OCI-LY3 (cell line): Measurements from ENCODE around the gene GRIN2A.

Source experiments
- H2AFZ ChIP-seq: fragments of 200-600, 300-600 bp; shearing (Covaris generic); 2 replicates; pipeline ENCODE4 v1.6.0; 2014; ENCODE audit warnings: antibody characterized with exemption, low read depth, low read length
- H3K27ac ChIP-seq: fragments of 200-600, 300-600 bp; sonication (generic); 2 replicates; pipeline ENCODE4 v1.5.1; 2014; ENCODE audit warnings: mild to moderate bottlenecking, low read length, moderate library complexity, mixed read lengths
- H3K27me3 ChIP-seq: fragments of 200-600, 300-600 bp; sonication (generic); 2 replicates; pipeline ENCODE4 v1.6.1; 2014; ENCODE audit warnings: low read depth, low read length, mixed read lengths
- H3K36me3 ChIP-seq: fragments of 200-600, 300-600 bp; sonication (generic); replicated peaks from 2 replicates; pipeline ENCODE3; 2014; ENCODE audit warnings: low read depth, low read length, mixed read lengths
- H3K4me1 ChIP-seq: fragments of 300-600, 200-600 bp; sonication (generic); 2 replicates; pipeline ENCODE4 v1.6.1; 2014; ENCODE audit warnings: low read length, mixed read lengths
- H3K4me2 ChIP-seq: fragments of 200-600, 300-600 bp; sonication (generic); 2 replicates; pipeline ENCODE4 v1.6.1; 2014; ENCODE audit warnings: low read length, mixed read lengths
- H3K4me3 ChIP-seq: fragments of 300-600, 200-600 bp; sonication (generic); 2 replicates; pipeline ENCODE4 v1.5.1; 2014; ENCODE audit warnings: antibody characterized with exemption, mild to moderate bottlenecking, low read length, moderate library complexity
- H3K79me2 ChIP-seq: fragments of 300-600, 200-600 bp; shearing (Covaris generic); 2 replicates; pipeline ENCODE4 v1.6.1; 2014; ENCODE audit warnings: mild to moderate bottlenecking, low read length, mixed read lengths
- H3K9ac ChIP-seq: fragments of 300-600, 200-600 bp; shearing (Covaris generic); 2 replicates; pipeline ENCODE4 v1.6.0; 2014; ENCODE audit warnings: mild to moderate bottlenecking, low read length, moderate library complexity
- H3K9me3 ChIP-seq: fragments of 200-600, 300-600 bp; shearing (Covaris generic); 2 replicates; pipeline ENCODE4 v1.6.1; 2014; ENCODE audit warnings: low read length, mixed read lengths; ENCODE audit not compliant: insufficient read depth
- H4K20me1 ChIP-seq: fragments of 200-600, 300-600 bp; sonication (generic); 2 replicates; pipeline ENCODE4 v1.6.1; 2016; ENCODE audit warnings: low read length, mixed read lengths; ENCODE audit not compliant: insufficient read depth
- CTCF ChIP-seq: fragments of 200-600, 300-600 bp; sonication (generic); IDR thresholded peaks from 2 replicates; pipeline ENCODE4 v1.5.1; 2014; ENCODE audit warnings: antibody characterized with exemption, low read length, low read depth
- EZH2phosphoT487 ChIP-seq: fragments of 200-600 bp; shearing (Covaris generic); IDR thresholded peaks from 2 replicates; pipeline ENCODE4 v1.6.1; 2018; ENCODE audit warnings: antibody characterized with exemption, mixed run types, low read depth

The GRIN2A gene

GRCh38 chr16:9970244-9970643, 212.0 kb downstream of the GRIN2A start:
- no peak overlapping the region for H3K27ac ChIP-seq
- H3K36me3 ChIP-seq = no peaks in the 10 kb centered on the region
- no peak overlapping the region for H3K4me3 ChIP-seq
- H3K27me3 ChIP-seq = no peaks in the 10 kb centered on the region
- H3K79me2 ChIP-seq = no peaks in the 10 kb centered on the region
- TF ChIP-seq CTCF (no peak), EZH2phosphoT487 (no peak)
- no peaks in the 10 kb centered on the region for H4K20me1 ChIP-seq
- no peak overlapping the region for H3K4me2 ChIP-seq
- H2AFZ ChIP-seq = no peak overlapping the region
- no peaks in the 10 kb centered on the region for H3K9me3 ChIP-seq
- H3K9ac ChIP-seq = no peak overlapping the region
- peaks cover 18% of the 10 kb centered on the region for H3K4me1 ChIP-seq

DNA sequence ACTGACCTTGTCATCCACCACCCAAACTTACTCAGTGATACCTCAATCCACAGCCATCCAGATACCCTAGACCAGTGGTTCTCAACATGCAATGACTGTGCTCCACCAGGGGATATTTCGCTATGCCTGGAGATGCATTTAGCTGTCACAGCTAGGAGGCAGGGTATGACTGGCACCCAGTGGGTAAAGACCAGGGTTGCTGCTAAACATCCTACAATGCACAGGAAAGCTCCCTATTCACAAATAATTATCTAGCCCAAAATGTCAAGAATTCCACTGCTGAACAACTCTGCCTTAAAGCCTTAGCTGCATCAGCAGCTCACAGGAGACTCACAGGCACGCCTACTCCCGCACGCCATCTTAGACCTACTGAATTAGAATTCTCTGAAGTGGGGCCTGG, 212.6 kb downstream of the GRIN2A start:
- Histone ChIP-seq H4K20me1 (no peaks in the 10 kb centered on the region), H3K27me3 (no peaks in the 10 kb centered on the region), H3K9me3 (no peaks in the 10 kb centered on the region), H3K9ac (no peak overlapping the region), H3K79me2 (no peaks in the 10 kb centered on the region), H3K4me3 (no peak overlapping the region), H3K4me2 (no peak overlapping the region), H3K36me3 (no peaks in the 10 kb centered on the region), H3K27ac (no peak overlapping the region), H2AFZ (no peak overlapping the region), H3K4me1 (peaks cover 16% of the 10 kb centered on the region)
- TF ChIP-seq CTCF (peak; percentile 21; the same call in 1 of the 2 replicates), EZH2phosphoT487 (no peak)

GRCh38 chr16:9966569-9967157, 215.6 kb downstream of the GRIN2A start:
- Histone ChIP-seq H3K36me3 (no peaks in the 10 kb centered on the region), H2AFZ (no peak overlapping the region), H3K4me1 (peaks cover 7% of the 10 kb centered on the region), H3K27me3 (no peaks in the 10 kb centered on the region), H3K27ac (no peak overlapping the region), H3K4me2 (peak overlapping the region; percentile 26; the same call in 1 of the 2 replicates), H3K79me2 (no peaks in the 10 kb centered on the region), H3K4me3 (no peak overlapping the region), H3K9me3 (no peaks in the 10 kb centered on the region), H3K9ac (no peak overlapping the region), H4K20me1 (no peaks in the 10 kb centered on the region)
- TF ChIP-seq CTCF (no peak), EZH2phosphoT487 (no peak)

- H3K4me2 ChIP-seq = no peak overlapping the region
- no peak overlapping the region for H3K4me3 ChIP-seq
- H3K9ac ChIP-seq = no peak overlapping the region
- H3K27me3 ChIP-seq = no peaks in the 10 kb centered on the region
- H3K27ac ChIP-seq = no peak overlapping the region
- H3K9me3 ChIP-seq = no peaks in the 10 kb centered on the region
- TF ChIP-seq CTCF = no peak
- no peaks in the 10 kb centered on the region for H3K36me3 ChIP-seq
- no peak overlapping the region for H2AFZ ChIP-seq
- no peaks in the 10 kb centered on the region for H3K79me2 ChIP-seq
- H3K4me1 ChIP-seq = peaks cover 7% of the 10 kb centered on the region
- no peaks in the 10 kb centered on the region for H4K20me1 ChIP-seq
These were observed 217.1 kb downstream of the GRIN2A start for GRCh38 chr16:9965079-9965478.
